Muscle of back (tissue), 10 donors: Measurements from ENCODE around the gene STRADB. TPM values are rescaled to one million over a fixed set of nuclear protein-coding genes. Genes with fewer than 3 reads are reported as not detected.

Experiments
- polyA plus RNA-seq, 10 donors: library from polyadenylated mRNA; unstranded; fragments of 120-200 nt; gene quantifications; one replicate each; pipeline ENCODE4 v1.2.1, GENCODE V29; 2013; ENCODE audit not compliant: insufficient read length in 10 of 10

STRADB gene
- polyA plus RNA-seq, 10 donors: 37.3 to 95.5 (median 50.8) TPM

Other genes starting within 250 kb of the STRADB start
- 10 to 100 TPM in 3 of 10 donors, 1 to 10 TPM in 7; 6.2 to 10.7 (median 8.4) TPM for gene CASP8, start 191.2 kb upstream of the STRADB start, polyA plus RNA-seq
- gene FLACC1, start 94.4 kb upstream of the STRADB start, polyA plus RNA-seq: 1 to 10 TPM in 7 of 10 donors, under 1 TPM in 3; 0.90 to 2.9 (median 1.5) TPM
- gene TRAK2, start 282 bp upstream of the STRADB start, polyA plus RNA-seq: 10 to 100 TPM; 26.0 to 37.4 (median 32.3) TPM
- 10 to 100 TPM; 33.0 to 47.1 (median 38.3) TPM for gene TMEM237, start 191.8 kb downstream of the STRADB start, polyA plus RNA-seq
- under 1 TPM in 9 of 10 donors, not detected in 1; 0.11 to 0.49 (median 0.14) TPM for gene MPP4, start 246.9 kb downstream of the STRADB start, polyA plus RNA-seq